Measurements from ENCODE around the gene CLEC4E. TPM values are rescaled to one million over a fixed set of nuclear protein-coding genes. Genes with fewer than 3 reads are reported as not detected.

The CLEC4E gene
- polyA plus RNA-seq, 1 donor (not counting 4 experiments of a cell fraction or from before 2014, with no cell fraction given), result not detected

DNA sequence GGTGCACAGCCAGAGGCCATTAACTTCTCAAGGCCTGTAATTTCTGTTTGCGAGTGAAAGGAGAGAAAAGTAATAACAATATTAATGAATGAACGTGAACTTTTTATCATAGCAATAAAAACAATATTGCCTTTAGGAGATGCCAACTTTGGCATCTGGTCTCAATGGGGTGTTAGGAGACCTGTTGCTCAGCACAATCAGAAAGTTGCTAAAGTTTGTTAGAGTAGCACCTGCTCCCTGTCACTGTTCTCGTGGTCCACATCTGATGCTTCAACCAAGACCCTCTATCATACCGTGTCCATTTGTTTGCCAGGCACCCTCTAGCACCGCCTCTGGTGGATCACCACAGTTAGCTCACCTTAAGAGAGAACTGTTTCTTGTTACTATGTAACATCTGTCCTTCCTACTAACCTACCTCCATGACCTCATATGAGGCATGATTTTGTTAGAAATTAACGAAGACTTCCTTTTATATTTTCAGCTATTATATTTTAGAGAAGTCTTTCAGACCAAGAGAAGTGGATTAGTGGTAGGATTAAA lies 12.5 kb upstream of the CLEC4E start:
- Histone ChIP-seq H3K27me3 (ENCODE audit: control insufficient read depth, extremely low read depth, insufficient read depth, low read length) (no peaks in the 10 kb centered on the region), H3K9me1 (ENCODE audit: control insufficient read depth, extremely low read depth, insufficient read depth, low read length) (no peaks in the 10 kb centered on the region), H3K27ac (ENCODE audit: control insufficient read depth, insufficient read depth, low read length) (no peak overlapping the region), H3K4me3 (ENCODE audit: control insufficient read depth in 2 of 3, extremely low read depth in 1 of 3, insufficient read depth in 2 of 3, low read depth in 1 of 3, low read length in 3 of 3) (no peak overlapping the region), H2AFZ (ENCODE audit: control insufficient read depth, low read length) (no peak overlapping the region), H3K36me3 (ENCODE audit: control insufficient read depth in 2 of 2, extremely low read depth in 1 of 2, insufficient read depth in 2 of 2, low read length in 2 of 2) (no peaks in the 10 kb centered on the region), H3K79me2 (ENCODE audit: control insufficient read depth, insufficient read depth, low read length) (no peaks in the 10 kb centered on the region), H3K9ac (ENCODE audit: control insufficient read depth, extremely low read depth, insufficient read depth, low read length) (no peak overlapping the region), H4K20me1 (ENCODE audit: control insufficient read depth, extremely low read depth, insufficient read depth, low read length) (no peaks in the 10 kb centered on the region), H3K4me1 (ENCODE audit: control insufficient read depth, extremely low read depth, insufficient read depth, low read length) (peaks cover 4% of the 10 kb centered on the region), H3K4me2 (ENCODE audit: control insufficient read depth, extremely low read depth, insufficient read depth, low read depth, low read length) (no peak overlapping the region), H3K9me3 (ENCODE audit: control insufficient read depth, low read depth, low read length) (no peaks in the 10 kb centered on the region)
- DNase-seq (ENCODE audit: low read depth, low spot score) (no peak), FAIRE-seq (no peak)
- dilution Hi-C loops (cut with MboI; ENCODE audit: extremely low pct_ligation_motif_present, low sequenced_read_pairs), result no loop called here
- TF ChIP-seq, protein P1, sequence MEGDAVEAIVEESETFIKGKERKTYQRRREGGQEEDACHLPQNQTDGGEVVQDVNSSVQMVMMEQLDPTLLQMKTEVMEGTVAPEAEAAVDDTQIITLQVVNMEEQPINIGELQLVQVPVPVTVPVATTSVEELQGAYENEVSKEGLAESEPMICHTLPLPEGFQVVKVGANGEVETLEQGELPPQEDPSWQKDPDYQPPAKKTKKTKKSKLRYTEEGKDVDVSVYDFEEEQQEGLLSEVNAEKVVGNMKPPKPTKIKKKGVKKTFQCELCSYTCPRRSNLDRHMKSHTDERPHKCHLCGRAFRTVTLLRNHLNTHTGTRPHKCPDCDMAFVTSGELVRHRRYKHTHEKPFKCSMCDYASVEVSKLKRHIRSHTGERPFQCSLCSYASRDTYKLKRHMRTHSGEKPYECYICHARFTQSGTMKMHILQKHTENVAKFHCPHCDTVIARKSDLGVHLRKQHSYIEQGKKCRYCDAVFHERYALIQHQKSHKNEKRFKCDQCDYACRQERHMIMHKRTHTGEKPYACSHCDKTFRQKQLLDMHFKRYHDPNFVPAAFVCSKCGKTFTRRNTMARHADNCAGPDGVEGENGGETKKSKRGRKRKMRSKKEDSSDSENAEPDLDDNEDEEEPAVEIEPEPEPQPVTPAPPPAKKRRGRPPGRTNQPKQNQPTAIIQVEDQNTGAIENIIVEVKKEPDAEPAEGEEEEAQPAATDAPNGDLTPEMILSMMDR (optimal IDR thresholded peaks at IDR 0.05 in 1 of 3, IDR thresholded peaks at IDR 0.05 in 1 of 3, conservative IDR thresholded peaks at IDR 0.05 in 1 of 3; ENCODE audit: extremely low read depth in 1 of 3, insufficient read depth in 2 of 3, low read length in 3 of 3), result no peak
- TF ChIP-seq EZH2 (IDR thresholded peaks at IDR 0.05; ENCODE audit: low read length), result no peak

DNA sequence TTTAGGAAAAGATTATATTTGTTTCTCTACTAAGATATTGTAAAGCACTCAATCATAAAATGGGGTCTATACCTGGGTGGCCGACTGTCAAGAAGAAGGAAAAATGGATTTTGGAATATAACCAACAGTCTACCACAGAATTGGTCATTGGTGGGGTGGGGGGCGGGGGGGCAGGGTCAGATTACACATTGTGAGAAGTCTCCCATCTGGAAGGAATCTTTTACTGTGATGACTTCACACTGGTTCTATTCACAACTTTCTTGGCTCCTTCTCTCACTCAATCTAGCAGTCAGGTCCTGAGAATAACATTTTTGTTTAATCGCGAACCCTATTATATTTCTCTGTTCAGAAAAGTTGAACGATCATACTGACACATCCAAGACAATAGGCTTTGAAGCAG lies 8.7 kb upstream of the CLEC4E start:
- H3K27me3 ChIP-seq (ENCODE audit: control insufficient read depth, extremely low read depth, insufficient read depth, low read length), result no peaks in the 10 kb centered on the region
- TF ChIP-seq EZH2 (IDR thresholded peaks at IDR 0.05; ENCODE audit: low read length), result no peak
- TF ChIP-seq, protein P1 (optimal IDR thresholded peaks at IDR 0.05 in 1 of 3, IDR thresholded peaks at IDR 0.05 in 1 of 3, conservative IDR thresholded peaks at IDR 0.05 in 1 of 3; ENCODE audit: extremely low read depth in 1 of 3, insufficient read depth in 2 of 3, low read length in 3 of 3), result no peak
- dilution Hi-C loops (cut with MboI; ENCODE audit: extremely low pct_ligation_motif_present, low sequenced_read_pairs), result no loop called here
- peaks cover 3% of the 10 kb centered on the region for H3K4me1 ChIP-seq (ENCODE audit: control insufficient read depth, extremely low read depth, insufficient read depth, low read length)
- no peaks in the 10 kb centered on the region for H4K20me1 ChIP-seq (ENCODE audit: control insufficient read depth, extremely low read depth, insufficient read depth, low read length)
- no peak overlapping the region for H3K9ac ChIP-seq (ENCODE audit: control insufficient read depth, extremely low read depth, insufficient read depth, low read length)
- H3K4me2 ChIP-seq (ENCODE audit: control insufficient read depth, extremely low read depth, insufficient read depth, low read depth, low read length), result no peak overlapping the region
- no peaks in the 10 kb centered on the region for H3K9me3 ChIP-seq (ENCODE audit: control insufficient read depth, low read depth, low read length)
- no peak for FAIRE-seq
- H3K9me1 ChIP-seq (ENCODE audit: control insufficient read depth, extremely low read depth, insufficient read depth, low read length), result no peaks in the 10 kb centered on the region
- no peak for DNase-seq (ENCODE audit: low read depth, low spot score)
- no peak overlapping the region for H2AFZ ChIP-seq (ENCODE audit: control insufficient read depth, low read length)
- no peaks in the 10 kb centered on the region for H3K36me3 ChIP-seq (ENCODE audit: control insufficient read depth in 2 of 2, extremely low read depth in 1 of 2, insufficient read depth in 2 of 2, low read length in 2 of 2)
- no peaks in the 10 kb centered on the region for H3K79me2 ChIP-seq (ENCODE audit: control insufficient read depth, insufficient read depth, low read length)
- no peak overlapping the region for H3K4me3 ChIP-seq (ENCODE audit: control insufficient read depth in 2 of 3, extremely low read depth in 1 of 3, insufficient read depth in 2 of 3, low read depth in 1 of 3, low read length in 3 of 3)
- no peak overlapping the region for H3K27ac ChIP-seq (ENCODE audit: control insufficient read depth, insufficient read depth, low read length)

Measured in keratinocyte (primary cell).